IMR-90 (cell line): ENCODE data around the gene RASL10B. TPM values are rescaled to one million over a fixed set of nuclear protein-coding genes. Genes with fewer than 3 reads are reported as not detected.
A peak's percentile ranks its signal among the peaks of the same experiment; 100 is the strongest.

Experiments used
- ATAC-seq: fragments of 200-7000 bp; cut with Tn5 transposase; 2 replicates; pipeline ENCODE4 v1.9.1; 2020; ENCODE audit warnings: low read depth, mild to moderate bottlenecking, moderate library complexity
- BruUV-seq: library from RNA; stranded (reverse); fragments of 400-500 nt; replicated peaks from 2 replicates; lab custom pipeline; 2021; lab: Mats Ljungman, UMichigan
- CTCF ChIA-PET: fragments of 300-600 bp; formaldehyde crosslinking; extraction: SDS; loops from one replicate; lab custom pipeline; 2021; ENCODE audit warnings: antibody characterized with exemption; lab: Yijun Ruan, JAX
- POLR2A ChIA-PET: fragments of 300-600 bp; sonication (Branson Sonifier 250); formaldehyde crosslinking; loops from one replicate; lab custom pipeline; 2022; ENCODE audit warnings: antibody characterized with exemption; ENCODE audit not compliant: unreplicated experiment; lab: Charles Lee
- DNase-seq: peaks from one replicate; pipeline ENCODE4 v3.0.0; 2013
- H2AFZ ChIP-seq: replicated peaks from 2 replicates; pipeline ENCODE3; 2013; ENCODE audit warnings: low read length, mild to moderate bottlenecking; ENCODE audit not compliant: poor library complexity
- H2AK5ac ChIP-seq: 2 replicates; pipeline ENCODE4 v1.6.1; 2013; ENCODE audit warnings: low read depth, low read length, inconsistent platforms
- H2AK9ac ChIP-seq: replicated peaks from 2 replicates; pipeline ENCODE3; 2013; ENCODE audit warnings: mild to moderate bottlenecking, low read depth, low read length, moderate library complexity; ENCODE audit not compliant: poor library complexity
- H2BK120ac ChIP-seq: 2 replicates; pipeline ENCODE4 v1.6.1; 2013; ENCODE audit warnings: low read depth, low read length, inconsistent platforms
- H2BK15ac ChIP-seq: 3 replicates; pipeline ENCODE4 v1.6.1; 2013; ENCODE audit warnings: low read depth, low read length, inconsistent platforms
- H2BK20ac ChIP-seq: 2 replicates; pipeline ENCODE4 v1.6.1; 2013; ENCODE audit warnings: low read depth, mild to moderate bottlenecking, inconsistent platforms, low read length, moderate library complexity
- H2BK5ac ChIP-seq: 2 replicates; pipeline ENCODE4 v1.6.1; 2013; ENCODE audit warnings: mild to moderate bottlenecking, low read depth, low read length, inconsistent platforms; ENCODE audit not compliant: poor library complexity, severe bottlenecking
- H3K14ac ChIP-seq: replicated peaks from 2 replicates; pipeline ENCODE4 v1.6.1; 2013; ENCODE audit warnings: low read depth, low read length, inconsistent platforms
- H3K18ac ChIP-seq: 2 replicates; pipeline ENCODE4 v1.6.1; 2013; ENCODE audit warnings: low read depth, low read length, control low read depth
- H3K23ac ChIP-seq: 2 replicates; pipeline ENCODE4 v1.6.1; 2013; ENCODE audit warnings: low read depth, low read length, inconsistent platforms
- H3K27ac ChIP-seq: 2 replicates; pipeline ENCODE4 v1.5.1; 2013; ENCODE audit warnings: mild to moderate bottlenecking, control low read depth, low read length; ENCODE audit not compliant: insufficient read depth
- H3K27me3 ChIP-seq: 2 replicates; pipeline ENCODE4 v1.6.1; 2013; ENCODE audit warnings: low read length; ENCODE audit not compliant: control insufficient read depth, insufficient read depth
- H3K36me3 ChIP-seq: 2 replicates; pipeline ENCODE4 v1.6.1; 2013; ENCODE audit warnings: low read length, mixed read lengths; ENCODE audit not compliant: control insufficient read depth, insufficient read depth
- H3K4ac ChIP-seq: 2 replicates; pipeline ENCODE4 v1.6.1; 2013; ENCODE audit warnings: low read depth, low read length, inconsistent platforms
- H3K4me1 ChIP-seq: 2 replicates; pipeline ENCODE4 v1.6.1; 2013; ENCODE audit warnings: low read length, mixed read lengths; ENCODE audit not compliant: control insufficient read depth, insufficient read depth
- H3K4me2 ChIP-seq: 2 replicates; pipeline ENCODE4 v1.6.1; 2013; ENCODE audit warnings: low read depth, mild to moderate bottlenecking, control low read depth, low read length, moderate library complexity
- H3K4me3 ChIP-seq: 2 replicates; pipeline ENCODE4 v1.5.1; 2013; ENCODE audit warnings: low read depth, mild to moderate bottlenecking, control low read depth, low read length, moderate library complexity; ENCODE audit not compliant: insufficient read depth
- H3K56ac ChIP-seq: 2 replicates; pipeline ENCODE4 v1.6.1; 2013; ENCODE audit warnings: low read length, inconsistent platforms; ENCODE audit not compliant: insufficient read depth; ENCODE audit errors: extremely low read depth
- H3K79me1 ChIP-seq, 2 experiments: 2 replicates each; pipeline ENCODE4 v1.6.1; 2013; ENCODE audit warnings: low read length in 2 of 2, inconsistent platforms in 1 of 2, low read depth in 1 of 2
- H3K9ac ChIP-seq: 2 replicates; pipeline ENCODE4 v1.6.1; 2013; ENCODE audit warnings: low read depth, low read length, control low read depth
- H3K9me1 ChIP-seq: 2 replicates; pipeline ENCODE4 v1.6.1; 2013; ENCODE audit warnings: low read length, inconsistent platforms; ENCODE audit not compliant: insufficient read depth
- H3K9me3 ChIP-seq: 2 replicates; pipeline ENCODE4 v1.6.1; 2013; ENCODE audit warnings: low read length; ENCODE audit not compliant: control insufficient read depth, insufficient read depth
- H4K20me1 ChIP-seq: 2 replicates; pipeline ENCODE4 v1.6.1; 2013; ENCODE audit warnings: low read length, inconsistent platforms; ENCODE audit not compliant: insufficient read depth
- H4K5ac ChIP-seq: 2 replicates; pipeline ENCODE4 v1.6.1; 2013; ENCODE audit warnings: mild to moderate bottlenecking, low read depth, low read length, control low read depth
- H4K8ac ChIP-seq, 2 experiments: 2 replicates each; pipeline ENCODE4 v1.6.1; 2013; ENCODE audit warnings: low read depth in 2 of 2, low read length in 2 of 2, control low read depth in 1 of 2, inconsistent platforms in 1 of 2
- H4K91ac ChIP-seq: 2 replicates; pipeline ENCODE4 v1.6.1; 2013; ENCODE audit warnings: low read depth, low read length, inconsistent platforms; ENCODE audit not compliant: insufficient read depth
- NFE2L2 ChIP-seq: fragments of 150-350 bp; IDR thresholded peaks from 2 replicates; pipeline ENCODE4 v1.6.1; 2016; ENCODE audit warnings: low read depth, mild to moderate bottlenecking, low read length
- WGBS, 2 experiments: methylation state at CpG; one replicate each; pipeline versions ENCODE4 v1.1.5 to v1.1.7; 2013; ENCODE audit warnings: missing lambda C conversion rate in 2 of 2; ENCODE audit not compliant: insufficient read length in 1 of 2; ENCODE audit errors: extremely low coverage in 2 of 2; 5-methylcytosine and 5-hydroxymethylcytosine counted together
- dilution Hi-C: fragments of 300-500 bp; cut with HindIII; formaldehyde crosslinking; loops from one replicate; pipeline ENCODE4 v1.14.3; 2018; ENCODE audit warnings: low sequenced_read_pairs; ENCODE audit not compliant: unreplicated experiment
- in situ Hi-C: fragments of 300-500 bp; cut with MboI; formaldehyde crosslinking; loops from 3 replicates; pipeline ENCODE4 v1.14.3; 2019; ENCODE audit warnings: low sequenced_read_pairs, inconsistent platforms, mixed read lengths
- intact Hi-C: fragments of 100-400 bp; cut with micrococcal nuclease; formaldehyde crosslinking; loops from 2 replicates; pipeline ENCODE4 v1.10.0; 2022
- polyA plus RNA-seq, 3 experiments: library from polyadenylated mRNA; depleted of rRNA; stranded (reverse); fragments of >200 nt; gene quantifications; 2 replicates each; pipeline ENCODE4 v1.2.3, GENCODE V29; 2012; ENCODE audit warnings: low replicate concordance in 1 of 3
- total RNA-seq: library from RNA; depleted of rRNA; stranded (reverse); fragments of >200 nt; gene quantifications from 2 replicates; pipeline ENCODE4 v1.2.3, GENCODE V29; 2012
- TF ChIP-seq, protein P1 (sequence below): fragments of 150-350 bp; IDR thresholded peaks from 2 replicates; pipeline ENCODE4 v1.6.1; 2016; ENCODE audit warnings: low read depth, mild to moderate bottlenecking, low read length, moderate library complexity, borderline replicate concordance

The RASL10B gene
- total and polyA plus RNA-seq, 2 of the 4 experiments (the other 2 are of a cell fraction) = 4.1 to 4.7 TPM

- Histone ChIP-seq H3K9ac (peak overlapping the region; percentile 71; the same call in 1 of the 2 replicates), H2AK9ac (peak overlapping the region; percentile 85), H3K4me1 (peaks cover 3% of the 10 kb centered on the region), H4K8ac (no peak overlapping the region), H3K9me3 (no peaks in the 10 kb centered on the region), H4K5ac (no peak overlapping the region), H3K9me1 (no peaks in the 10 kb centered on the region), H2BK5ac (no peak overlapping the region), H3K4me3 (peak overlapping the region; percentile 35; the same call in 1 of the 2 replicates), H3K18ac (no peak overlapping the region), H2AFZ (peak overlapping the region; percentile 93), H3K56ac (no peak overlapping the region), H2AK5ac (no peak overlapping the region), H3K4me2 (peak overlapping the region; percentile 95), H3K36me3 (no peaks in the 10 kb centered on the region), H4K20me1 (peaks cover 8% of the 10 kb centered on the region; the same call in 1 of the 2 replicates), H3K4ac (no peak overlapping the region), H2BK15ac (no peak overlapping the region), H2BK120ac (no peak overlapping the region), H4K91ac (no peak overlapping the region), H3K27ac (no peak overlapping the region; the same call in 1 of the 2 replicates), H3K23ac (no peak overlapping the region), H3K14ac (no peak overlapping the region), H3K79me1 (no peaks in the 10 kb centered on the region), H2BK20ac (no peak overlapping the region), H3K27me3 (peaks cover 26% of the 10 kb centered on the region)
- no peak for TF ChIP-seq NFE2L2
- TF ChIP-seq, protein P1, sequence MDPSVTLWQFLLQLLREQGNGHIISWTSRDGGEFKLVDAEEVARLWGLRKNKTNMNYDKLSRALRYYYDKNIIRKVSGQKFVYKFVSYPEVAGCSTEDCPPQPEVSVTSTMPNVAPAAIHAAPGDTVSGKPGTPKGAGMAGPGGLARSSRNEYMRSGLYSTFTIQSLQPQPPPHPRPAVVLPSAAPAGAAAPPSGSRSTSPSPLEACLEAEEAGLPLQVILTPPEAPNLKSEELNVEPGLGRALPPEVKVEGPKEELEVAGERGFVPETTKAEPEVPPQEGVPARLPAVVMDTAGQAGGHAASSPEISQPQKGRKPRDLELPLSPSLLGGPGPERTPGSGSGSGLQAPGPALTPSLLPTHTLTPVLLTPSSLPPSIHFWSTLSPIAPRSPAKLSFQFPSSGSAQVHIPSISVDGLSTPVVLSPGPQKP = no peak
- WGBS, 2 experiments = 0% methylated on average over 3 of the region's 17 CpGs; no CpG with 5 or more reads in 1 of the 2 experiments
- POLR2A ChIA-PET = no interaction called here
- in situ Hi-C loops (loop anchor here (5.0 kb wide), 1 partner anchor 44 kb away; the partner anchor contains the start of gene TAF15), dilution Hi-C loops (no loop called here), intact Hi-C loops (loop anchor here (1.0 kb wide), 1 partner anchor 41 kb away; no protein-coding TSS in a partner anchor)
- DNase-seq (no peak), ATAC-seq (no peak; the same call in 1 of the 2 replicates)
- BruUV-seq = no TSS peak
- CTCF ChIA-PET = interaction anchor here (0.6 to 2.6 kb wide), 21 partner anchors 9 to 456 kb away, joined by 3 to 34 read pairs (median 6); partner anchors contain the start of genes MMP28 and TAF15
These were observed 32.3 kb downstream of the RASL10B start for GRCh38 chr17:35763767-35764122.
